Measurements from ENCODE around the gene LHFPL2. TPM values are rescaled to one million over a fixed set of nuclear protein-coding genes. Genes with fewer than 3 reads are reported as not detected.
A peak's percentile ranks its signal among the peaks of the same experiment; 100 is the strongest.

Gene LHFPL2
- total RNA-seq, 4 donors from 2014 or later: 2.2 to 11.1 (median 6.2) TPM

DNA sequence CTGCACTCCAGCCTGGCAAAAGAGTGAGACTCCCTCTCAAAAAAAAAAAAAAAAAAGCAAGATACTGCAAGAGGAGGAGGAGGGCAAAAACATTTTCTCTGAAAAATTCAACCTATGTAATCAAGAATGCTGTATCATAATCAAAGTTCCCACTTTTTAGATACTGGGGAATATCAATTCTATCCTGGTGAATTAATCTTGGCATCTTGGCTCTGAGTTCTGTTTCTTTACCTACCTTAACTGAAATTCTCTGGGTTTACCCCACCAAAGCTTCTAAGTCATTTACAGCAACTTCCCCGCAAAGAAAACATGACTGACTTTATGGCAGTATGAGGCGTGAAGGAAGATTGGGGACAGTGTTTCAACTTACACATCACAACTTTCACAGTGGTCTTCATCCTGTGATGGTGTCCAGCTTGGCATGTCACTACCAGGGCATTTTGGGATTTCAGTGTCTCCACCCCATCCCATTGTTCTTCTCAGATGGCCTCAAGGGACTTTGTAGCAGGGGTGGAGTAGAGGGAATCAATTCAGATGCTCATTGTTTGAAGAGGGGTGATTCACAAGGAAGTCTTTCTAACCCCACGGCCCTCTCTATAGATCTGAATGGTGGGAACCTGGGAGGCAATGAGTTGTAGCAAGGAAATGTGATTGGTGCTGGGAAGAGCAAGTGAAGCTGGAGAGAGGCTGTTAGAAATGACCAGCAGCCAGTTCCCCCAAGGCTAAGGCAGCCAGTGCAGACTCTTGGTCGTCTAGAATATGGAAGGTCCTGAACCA lies 157.7 kb downstream of the LHFPL2 start:
- no peak for TF ChIP-seq POLR2A (IDR thresholded peaks at IDR 0.05)
- TF ChIP-seq, protein P1, sequence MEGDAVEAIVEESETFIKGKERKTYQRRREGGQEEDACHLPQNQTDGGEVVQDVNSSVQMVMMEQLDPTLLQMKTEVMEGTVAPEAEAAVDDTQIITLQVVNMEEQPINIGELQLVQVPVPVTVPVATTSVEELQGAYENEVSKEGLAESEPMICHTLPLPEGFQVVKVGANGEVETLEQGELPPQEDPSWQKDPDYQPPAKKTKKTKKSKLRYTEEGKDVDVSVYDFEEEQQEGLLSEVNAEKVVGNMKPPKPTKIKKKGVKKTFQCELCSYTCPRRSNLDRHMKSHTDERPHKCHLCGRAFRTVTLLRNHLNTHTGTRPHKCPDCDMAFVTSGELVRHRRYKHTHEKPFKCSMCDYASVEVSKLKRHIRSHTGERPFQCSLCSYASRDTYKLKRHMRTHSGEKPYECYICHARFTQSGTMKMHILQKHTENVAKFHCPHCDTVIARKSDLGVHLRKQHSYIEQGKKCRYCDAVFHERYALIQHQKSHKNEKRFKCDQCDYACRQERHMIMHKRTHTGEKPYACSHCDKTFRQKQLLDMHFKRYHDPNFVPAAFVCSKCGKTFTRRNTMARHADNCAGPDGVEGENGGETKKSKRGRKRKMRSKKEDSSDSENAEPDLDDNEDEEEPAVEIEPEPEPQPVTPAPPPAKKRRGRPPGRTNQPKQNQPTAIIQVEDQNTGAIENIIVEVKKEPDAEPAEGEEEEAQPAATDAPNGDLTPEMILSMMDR (IDR thresholded peaks at IDR 0.05): no peak
- peaks cover 0 to 15% (median 0%) of the 10 kb centered on the region in 3 donors for H3K36me3 ChIP-seq
- H3K9me3 ChIP-seq: no peaks in the 10 kb centered on the region
- no peak overlapping the region for H3K4me3 ChIP-seq
- 74 to 81% methylated on average over 3 to 4 of the region's 4 CpGs for WGBS, 2 donors
- no peak for DNase-seq
- no peak overlapping the region for H3K27ac ChIP-seq
- intact Hi-C loops (cut with DNase I): no loop called here
- H3K4me1 ChIP-seq: peaks cover 0 to 12% (median 0%) of the 10 kb centered on the region in 3 donors
- H3K27me3 ChIP-seq: no peaks in the 10 kb centered on the region

GRCh38 chr5:78487846-78488245 lies 160.7 kb downstream of the LHFPL2 start:
- intact Hi-C loops (cut with DNase I): no loop called here
- H3K4me1 ChIP-seq: peaks cover 0 to 21% (median 0%) of the 10 kb centered on the region in 3 donors
- WGBS, 2 donors: 51 to 83% methylated on average over 4 of the region's 4 CpGs
- no peaks in the 10 kb centered on the region for H3K9me3 ChIP-seq
- no peak overlapping the region for H3K27ac ChIP-seq
- H3K36me3 ChIP-seq: peaks cover 0 to 15% (median 0%) of the 10 kb centered on the region in 3 donors
- no peaks in the 10 kb centered on the region for H3K27me3 ChIP-seq
- no peak overlapping the region for H3K4me3 ChIP-seq
- TF ChIP-seq, protein P1 (IDR thresholded peaks at IDR 0.05): no peak
- TF ChIP-seq POLR2A (IDR thresholded peaks at IDR 0.05): no peak
- DNase-seq: no peak

DNA sequence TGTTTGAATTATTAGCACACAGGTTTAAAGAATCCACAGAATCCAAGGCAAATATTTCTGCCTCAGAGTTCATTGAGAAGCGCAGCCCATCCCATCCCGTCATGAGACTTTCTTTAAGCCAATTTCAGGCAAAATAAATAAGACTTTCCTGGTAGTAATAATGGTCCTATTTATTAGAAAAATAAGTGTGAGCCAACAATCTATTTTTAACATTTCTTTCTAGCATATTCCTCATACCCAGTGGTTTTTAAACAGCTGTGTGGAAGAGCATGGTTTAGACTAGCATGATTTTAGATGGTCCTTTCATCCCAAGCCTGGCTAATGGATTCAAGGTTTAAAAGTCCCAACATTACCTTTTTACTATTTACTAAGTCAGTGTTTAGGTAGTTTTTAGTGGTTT lies 162.4 kb downstream of the LHFPL2 start:
- Histone ChIP-seq H3K27ac (no peak overlapping the region), H3K4me3 (no peak overlapping the region), H3K27me3 (no peaks in the 10 kb centered on the region), H3K4me1 (peaks cover 0 to 15% (median 0%) of the 10 kb centered on the region in 3 donors), H3K9me3 (no peaks in the 10 kb centered on the region), H3K36me3 (peaks cover 0 to 15% (median 0%) of the 10 kb centered on the region in 3 donors)
- WGBS, 2 donors: 90 to 94% methylated on average over 2 of the region's 2 CpGs
- no peak for DNase-seq
- TF ChIP-seq, protein P1 (IDR thresholded peaks at IDR 0.05): no peak
- no peak for TF ChIP-seq POLR2A (IDR thresholded peaks at IDR 0.05)
- intact Hi-C loops (cut with DNase I): no loop called here

DNA sequence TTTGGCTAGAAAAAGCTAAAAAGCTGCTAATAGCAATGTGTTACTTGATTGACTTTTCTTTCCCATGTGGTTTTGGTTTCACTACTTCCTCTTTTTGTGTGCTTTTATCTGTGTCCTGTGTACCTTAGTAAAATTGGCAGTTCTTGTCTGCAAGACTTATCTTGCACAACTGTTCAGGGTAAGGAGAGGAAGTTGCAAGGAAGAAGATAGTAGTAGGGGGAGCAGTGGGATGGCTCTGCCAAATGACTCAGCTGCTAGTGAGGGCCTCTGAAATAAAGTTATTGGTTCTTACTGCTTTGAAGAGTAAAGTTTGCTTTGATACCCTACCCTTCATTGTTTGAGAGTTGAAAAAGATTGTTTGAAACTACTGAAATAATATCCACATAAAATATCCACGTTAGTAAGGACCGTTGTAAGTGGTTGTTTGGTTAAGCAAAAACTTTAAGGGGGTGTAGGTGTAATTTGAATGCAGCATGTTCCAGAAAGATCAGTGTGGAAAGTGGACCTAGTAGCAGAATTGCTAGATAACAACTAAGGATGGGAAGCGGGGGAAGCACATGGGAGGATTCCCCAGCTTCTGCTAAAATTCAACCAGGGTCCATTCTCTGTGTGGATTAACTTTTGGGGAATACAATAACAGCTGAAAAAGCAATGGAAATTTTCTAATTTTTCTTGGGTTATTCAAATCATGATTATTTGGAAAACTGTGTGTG lies 164.6 kb downstream of the LHFPL2 start:
- TF ChIP-seq POLR2A (IDR thresholded peaks at IDR 0.05): no peak
- TF ChIP-seq, protein P1 (IDR thresholded peaks at IDR 0.05): no peak
- peak overlapping the region in 2 of 4 donors; percentile 3 to 25 for H3K27ac ChIP-seq
- H3K4me1 ChIP-seq: peaks cover 0 to 11% (median 0%) of the 10 kb centered on the region in 3 donors
- 65 to 82% methylated on average over 3 of the region's 3 CpGs for WGBS, 2 donors
- H3K27me3 ChIP-seq: no peaks in the 10 kb centered on the region
- H3K4me3 ChIP-seq: no peak overlapping the region
- DNase-seq: no peak
- H3K36me3 ChIP-seq: peaks cover 0 to 14% (median 0%) of the 10 kb centered on the region in 3 donors
- intact Hi-C loops (cut with DNase I): no loop called here
- H3K9me3 ChIP-seq: no peaks in the 10 kb centered on the region

GRCh38 chr5:78482948-78483347 lies 165.6 kb downstream of the LHFPL2 start:
- Histone ChIP-seq H3K27ac (no peak overlapping the region), H3K4me3 (no peak overlapping the region), H3K4me1 (peaks cover 0 to 11% (median 0%) of the 10 kb centered on the region in 3 donors), H3K9me3 (no peaks in the 10 kb centered on the region), H3K27me3 (no peaks in the 10 kb centered on the region), H3K36me3 (peaks cover 0 to 3% (median 0%) of the 10 kb centered on the region in 3 donors)
- DNase-seq: no peak
- TF ChIP-seq, protein P1 (IDR thresholded peaks at IDR 0.05): no peak
- TF ChIP-seq POLR2A (IDR thresholded peaks at IDR 0.05): no peak
- WGBS, 2 donors: 100% methylated on average over 1 of the region's 1 CpG
- intact Hi-C loops (cut with DNase I): no loop called here

Measured in esophagus squamous epithelium (tissue), 5 donors.